ENCODE data around the gene RAP1GAP2.

The RAP1GAP2 gene

DNA sequence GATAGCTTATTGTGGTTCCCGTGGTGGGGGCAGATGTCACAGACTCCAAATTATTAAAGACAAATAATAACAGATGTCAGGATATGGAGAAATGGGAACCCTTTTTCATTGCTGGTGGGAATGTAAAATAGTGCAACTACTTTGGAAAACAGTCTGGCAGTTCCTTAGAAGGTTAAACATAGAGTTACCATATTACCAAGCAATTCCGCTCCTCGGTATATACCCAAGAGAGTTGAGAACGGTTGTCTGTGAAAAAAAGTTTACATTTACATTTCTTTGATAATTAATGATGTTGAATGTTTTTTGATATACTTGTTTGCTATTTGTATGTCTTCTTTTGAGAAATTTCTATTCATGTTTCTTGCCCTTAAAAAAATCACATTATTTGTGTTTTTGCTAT lies 226.0 kb downstream of the RAP1GAP2 start:
- no peak for FAIRE-seq
- TF ChIP-seq, protein P1, sequence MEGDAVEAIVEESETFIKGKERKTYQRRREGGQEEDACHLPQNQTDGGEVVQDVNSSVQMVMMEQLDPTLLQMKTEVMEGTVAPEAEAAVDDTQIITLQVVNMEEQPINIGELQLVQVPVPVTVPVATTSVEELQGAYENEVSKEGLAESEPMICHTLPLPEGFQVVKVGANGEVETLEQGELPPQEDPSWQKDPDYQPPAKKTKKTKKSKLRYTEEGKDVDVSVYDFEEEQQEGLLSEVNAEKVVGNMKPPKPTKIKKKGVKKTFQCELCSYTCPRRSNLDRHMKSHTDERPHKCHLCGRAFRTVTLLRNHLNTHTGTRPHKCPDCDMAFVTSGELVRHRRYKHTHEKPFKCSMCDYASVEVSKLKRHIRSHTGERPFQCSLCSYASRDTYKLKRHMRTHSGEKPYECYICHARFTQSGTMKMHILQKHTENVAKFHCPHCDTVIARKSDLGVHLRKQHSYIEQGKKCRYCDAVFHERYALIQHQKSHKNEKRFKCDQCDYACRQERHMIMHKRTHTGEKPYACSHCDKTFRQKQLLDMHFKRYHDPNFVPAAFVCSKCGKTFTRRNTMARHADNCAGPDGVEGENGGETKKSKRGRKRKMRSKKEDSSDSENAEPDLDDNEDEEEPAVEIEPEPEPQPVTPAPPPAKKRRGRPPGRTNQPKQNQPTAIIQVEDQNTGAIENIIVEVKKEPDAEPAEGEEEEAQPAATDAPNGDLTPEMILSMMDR (IDR thresholded peaks at IDR 0.05; ENCODE audit: insufficient read depth, missing control alignments): no peak
- no peak for DNase-seq (ENCODE audit: insufficient read length, low spot score)

GRCh38 chr17:3024346-3024745 lies 228.1 kb downstream of the RAP1GAP2 start:
- FAIRE-seq (no peak), DNase-seq (ENCODE audit: insufficient read length, low spot score) (no peak)
- TF ChIP-seq, protein P1 (IDR thresholded peaks at IDR 0.05; ENCODE audit: insufficient read depth, missing control alignments): no peak

- TF ChIP-seq, protein P1 (IDR thresholded peaks at IDR 0.05; ENCODE audit: insufficient read depth, missing control alignments): no peak
- FAIRE-seq (no peak), DNase-seq (ENCODE audit: insufficient read length, low spot score) (no peak)
Observed at GRCh38 chr17:3025421-3026124, 229.3 kb downstream of the RAP1GAP2 start.

- no peak for DNase-seq (ENCODE audit: insufficient read length, low spot score)
Observed at GRCh38 chr17:3026125-3026855, 230.1 kb downstream of the RAP1GAP2 start.

DNA sequence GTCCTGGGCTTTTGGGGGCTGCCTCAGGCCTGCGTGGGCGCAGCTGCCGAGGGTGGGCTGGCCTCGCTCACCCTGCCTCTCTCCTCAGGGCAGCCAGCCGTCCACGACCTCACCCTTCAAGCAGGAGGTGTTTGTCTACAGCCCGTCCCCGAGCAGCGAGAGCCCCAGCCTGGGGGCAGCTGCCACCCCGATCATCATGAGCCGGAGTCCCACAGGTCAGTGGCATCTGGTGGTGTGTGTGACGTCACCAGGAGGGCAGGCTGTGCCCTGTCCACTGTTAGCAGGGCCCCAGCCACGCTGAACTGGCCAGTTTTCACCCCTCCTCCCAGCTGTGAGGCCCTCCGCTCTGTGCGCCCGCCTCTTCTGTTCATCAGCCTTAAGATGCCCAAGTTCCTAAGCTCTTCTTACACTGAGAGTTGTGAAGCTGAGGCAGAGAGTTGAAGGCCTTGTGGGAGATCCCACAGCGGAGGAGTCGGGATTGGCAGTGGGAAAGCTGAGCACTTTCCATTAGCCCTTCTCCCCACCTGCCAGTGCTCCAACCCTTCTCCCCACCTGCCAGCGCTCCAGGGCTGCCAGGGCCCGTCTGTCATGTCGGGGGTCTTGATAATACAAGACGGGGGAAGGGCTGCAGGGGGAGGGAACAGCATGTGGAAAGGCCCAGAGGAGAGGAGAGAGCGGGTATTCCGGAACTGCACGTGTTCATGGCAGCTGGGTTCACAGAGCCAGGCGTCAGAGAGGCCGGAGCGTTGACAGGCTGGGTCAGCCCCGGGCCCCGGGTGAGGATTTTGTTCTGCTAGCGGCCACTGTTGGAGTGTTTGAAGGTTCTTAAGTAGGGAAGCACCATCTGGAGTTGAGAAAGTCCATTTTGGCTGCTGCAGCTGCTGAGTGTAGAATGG lies 230.9 kb downstream of the RAP1GAP2 start:
- no peak for DNase-seq (ENCODE audit: insufficient read length, low spot score)
- no peak for FAIRE-seq
- TF ChIP-seq, protein P1 (IDR thresholded peaks at IDR 0.05; ENCODE audit: insufficient read depth, missing control alignments): no peak

More at GRCh38 chr17:3026125-3026855, 230.1 kb downstream of the RAP1GAP2 start:
- FAIRE-seq: no peak
- TF ChIP-seq, protein P1 (IDR thresholded peaks at IDR 0.05; ENCODE audit: insufficient read depth, missing control alignments): no peak

GRCh38 chr17:3027786-3028532 lies 231.7 kb downstream of the RAP1GAP2 start:
- TF ChIP-seq, protein P1 (IDR thresholded peaks at IDR 0.05; ENCODE audit: insufficient read depth, missing control alignments): no peak
- DNase-seq (ENCODE audit: insufficient read length, low spot score) (no peak), FAIRE-seq (no peak)
